Body of pancreas (tissue), 4 donors: Measurements from ENCODE around the gene MREG.

Source experiments
- POLR2A ChIP-seq, 3 donors: fragments of 450-650 bp; IDR thresholded peaks; one replicate each; pipeline ENCODE4 v1.6.1; 2016; ENCODE audit warnings: antibody characterized with exemption in 3 of 3, mild to moderate bottlenecking in 2 of 3
- TF ChIP-seq, protein P1 (sequence below), 7 experiments: fragments of 450-650 bp in 4 of 7; fragments of 200-600 bp in 3 of 7; sonication (generic) in 3 of 7; IDR thresholded peaks; one replicate each; pipeline ENCODE4 v1.5.1; 2016 to 2019; ENCODE audit warnings: antibody characterized with exemption in 7 of 7

DNA sequence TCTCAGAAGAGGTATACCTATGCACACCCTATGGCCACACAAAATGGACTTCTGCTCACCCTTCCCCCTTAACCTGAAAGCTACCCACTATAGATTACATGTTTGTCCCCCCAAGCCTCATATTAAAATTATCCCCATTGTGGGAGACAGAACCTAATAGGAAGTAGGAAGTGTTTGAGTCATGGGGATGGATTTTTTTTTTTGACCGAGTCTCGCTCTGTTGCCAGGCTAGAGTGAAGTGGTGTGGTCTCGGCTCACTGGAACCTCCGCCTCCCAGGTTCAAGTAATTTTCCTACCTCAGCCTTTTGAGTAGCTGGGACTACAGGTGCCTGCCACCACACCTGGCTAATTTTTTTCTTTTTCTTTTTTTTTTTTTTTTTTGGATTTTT is 98.6 kb downstream of the MREG start:
- TF ChIP-seq, protein P1, sequence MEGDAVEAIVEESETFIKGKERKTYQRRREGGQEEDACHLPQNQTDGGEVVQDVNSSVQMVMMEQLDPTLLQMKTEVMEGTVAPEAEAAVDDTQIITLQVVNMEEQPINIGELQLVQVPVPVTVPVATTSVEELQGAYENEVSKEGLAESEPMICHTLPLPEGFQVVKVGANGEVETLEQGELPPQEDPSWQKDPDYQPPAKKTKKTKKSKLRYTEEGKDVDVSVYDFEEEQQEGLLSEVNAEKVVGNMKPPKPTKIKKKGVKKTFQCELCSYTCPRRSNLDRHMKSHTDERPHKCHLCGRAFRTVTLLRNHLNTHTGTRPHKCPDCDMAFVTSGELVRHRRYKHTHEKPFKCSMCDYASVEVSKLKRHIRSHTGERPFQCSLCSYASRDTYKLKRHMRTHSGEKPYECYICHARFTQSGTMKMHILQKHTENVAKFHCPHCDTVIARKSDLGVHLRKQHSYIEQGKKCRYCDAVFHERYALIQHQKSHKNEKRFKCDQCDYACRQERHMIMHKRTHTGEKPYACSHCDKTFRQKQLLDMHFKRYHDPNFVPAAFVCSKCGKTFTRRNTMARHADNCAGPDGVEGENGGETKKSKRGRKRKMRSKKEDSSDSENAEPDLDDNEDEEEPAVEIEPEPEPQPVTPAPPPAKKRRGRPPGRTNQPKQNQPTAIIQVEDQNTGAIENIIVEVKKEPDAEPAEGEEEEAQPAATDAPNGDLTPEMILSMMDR (IDR thresholded peaks at IDR 0.05) = no peak
- TF ChIP-seq POLR2A (IDR thresholded peaks at IDR 0.05) = no peak
